Fibroblast of villous mesenchyme (primary cell): Measurements from ENCODE around the gene RANBP17. TPM values are rescaled to one million over a fixed set of nuclear protein-coding genes. Genes with fewer than 3 reads are reported as not detected.
A peak's percentile ranks its signal among the peaks of the same experiment; 100 is the strongest.

Experiments used
- DNase-seq: peaks from one replicate; pipeline ENCODE4 v3.0.0-alpha.2; 2010; ENCODE audit warnings: low read depth
- H3K4me3 ChIP-seq: 2 replicates; pipeline ENCODE4 v1.5.1; 2011; ENCODE audit warnings: low read depth, mild to moderate bottlenecking, low read length
- CTCF ChIP-seq: IDR thresholded peaks from 2 replicates; pipeline ENCODE4 v1.5.1; 2012; ENCODE audit warnings: low read depth, mild to moderate bottlenecking, low read length; ENCODE audit not compliant: insufficient read depth
- total RNA-seq: library from RNA; depleted of rRNA; stranded (reverse); fragments of >200 nt; gene quantifications from 2 replicates; pipeline ENCODE4 v1.2.3, GENCODE V29; 2012

RANBP17 gene
- total RNA-seq, 1 donor: 33.7 TPM

DNA sequence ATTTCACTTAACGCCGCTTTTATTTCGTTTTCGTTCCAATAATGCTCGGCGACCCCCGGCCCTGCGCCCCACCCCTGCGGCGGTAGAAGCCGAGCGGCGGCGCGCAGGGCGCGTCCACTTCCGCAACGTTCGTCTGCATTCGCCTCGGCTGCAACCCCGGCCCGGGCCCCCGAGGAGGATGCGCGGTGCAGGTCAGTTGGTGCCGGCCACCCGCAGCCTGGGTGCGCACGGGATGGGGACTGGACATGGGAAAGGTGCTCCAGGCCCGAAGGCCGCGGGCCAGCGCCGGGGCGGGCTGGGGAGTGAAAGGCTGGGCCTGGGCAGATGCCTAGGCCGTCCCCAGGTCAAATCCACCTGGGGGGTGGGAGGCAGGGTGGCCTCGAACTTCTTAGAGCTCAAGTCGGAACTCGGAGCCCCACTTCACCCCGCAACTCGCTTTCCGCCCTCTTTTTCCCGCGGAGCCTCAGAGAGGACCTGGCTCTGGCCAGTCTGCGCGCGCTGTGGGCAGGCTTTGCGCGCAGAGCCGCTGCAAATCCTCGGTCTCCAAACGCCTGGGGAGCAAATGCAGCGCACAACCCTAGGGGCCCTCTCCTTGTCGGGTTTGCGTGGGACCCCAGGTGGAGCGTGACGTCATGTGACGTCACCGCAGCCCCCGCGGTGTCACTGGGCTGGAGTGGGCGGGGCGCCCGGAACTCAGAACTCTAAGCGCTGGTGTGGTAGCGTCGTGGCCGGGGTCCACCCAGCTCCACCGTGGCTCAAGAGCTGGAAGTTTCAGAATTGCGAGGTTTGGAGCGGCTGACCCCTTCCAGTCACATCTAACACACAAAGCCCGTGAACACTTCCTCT, 450.5 kb downstream of the RANBP17 start:
- TF ChIP-seq CTCF: no peak
- H3K4me3 ChIP-seq: no peak overlapping the region
- DNase-seq: no peak

DNA sequence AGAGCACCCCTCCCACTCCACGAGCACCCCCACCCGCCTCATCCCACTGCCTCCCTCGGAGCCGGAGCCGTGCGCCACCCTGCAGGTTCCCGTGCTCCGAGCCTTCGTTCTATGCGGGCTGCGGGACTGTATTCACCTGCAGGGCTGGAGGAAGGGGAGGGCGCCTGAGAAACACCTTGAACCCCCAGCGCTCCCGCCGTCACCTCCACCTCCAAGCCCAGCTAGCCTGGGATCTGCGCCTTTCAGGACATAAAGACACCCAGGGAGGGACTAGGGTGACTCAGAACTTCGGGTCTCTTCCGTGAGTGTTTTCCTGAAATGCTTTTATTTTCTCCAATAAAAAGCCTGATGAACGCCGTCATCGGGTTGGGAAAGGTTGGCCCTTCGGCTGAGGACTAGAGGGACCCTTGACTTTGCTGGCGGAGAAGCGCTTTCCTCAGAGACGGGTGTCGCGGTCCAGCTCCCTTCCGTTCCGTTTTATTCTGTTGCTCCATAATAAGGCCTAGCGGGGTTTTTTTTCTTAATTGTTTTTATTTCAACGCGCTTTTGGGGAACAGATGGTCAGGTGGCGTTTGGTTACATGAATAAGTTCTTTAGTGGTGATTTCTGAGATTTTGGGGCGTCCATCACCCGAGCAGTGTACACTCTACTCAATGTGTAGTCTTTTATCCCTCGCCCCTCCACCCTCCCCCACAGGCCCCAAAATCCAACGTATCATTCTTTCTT, 451.8 kb downstream of the RANBP17 start:
- H3K4me3 ChIP-seq: no peak overlapping the region
- TF ChIP-seq CTCF: no peak
- DNase-seq: no peak

GRCh38 chr5:171314728-171315385, 453.0 kb downstream of the RANBP17 start:
- H3K4me3 ChIP-seq: peak overlapping the region; percentile 3
- TF ChIP-seq CTCF: no peak
- no peak for DNase-seq

GRCh38 chr5:171315386-171315891, 453.6 kb downstream of the RANBP17 start:
- H3K4me3 ChIP-seq: peak overlapping the region; percentile 3
- TF ChIP-seq CTCF: no peak

DNA sequence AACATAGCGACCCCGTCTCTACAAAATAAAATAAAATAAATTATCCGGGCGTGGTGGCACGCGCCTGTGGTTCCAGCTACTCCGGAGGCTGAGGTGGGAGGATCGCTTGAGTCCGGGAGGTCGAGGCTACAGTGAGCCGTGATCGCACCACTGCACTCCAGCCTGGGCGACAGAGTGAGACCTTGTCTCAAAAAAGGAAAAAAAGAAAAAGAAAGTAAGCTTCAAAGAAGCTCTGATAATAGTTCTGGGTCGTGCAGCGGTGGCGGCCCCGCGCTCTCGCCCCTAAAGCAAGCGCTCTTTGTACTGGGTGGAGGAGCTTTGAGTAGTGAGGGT, 454.1 kb downstream of the RANBP17 start:
- no peak for TF ChIP-seq CTCF
- no peak for DNase-seq
- H3K4me3 ChIP-seq: no peak overlapping the region

More at GRCh38 chr5:171315386-171315891, 453.6 kb downstream of the RANBP17 start:
- no peak for DNase-seq

DNA sequence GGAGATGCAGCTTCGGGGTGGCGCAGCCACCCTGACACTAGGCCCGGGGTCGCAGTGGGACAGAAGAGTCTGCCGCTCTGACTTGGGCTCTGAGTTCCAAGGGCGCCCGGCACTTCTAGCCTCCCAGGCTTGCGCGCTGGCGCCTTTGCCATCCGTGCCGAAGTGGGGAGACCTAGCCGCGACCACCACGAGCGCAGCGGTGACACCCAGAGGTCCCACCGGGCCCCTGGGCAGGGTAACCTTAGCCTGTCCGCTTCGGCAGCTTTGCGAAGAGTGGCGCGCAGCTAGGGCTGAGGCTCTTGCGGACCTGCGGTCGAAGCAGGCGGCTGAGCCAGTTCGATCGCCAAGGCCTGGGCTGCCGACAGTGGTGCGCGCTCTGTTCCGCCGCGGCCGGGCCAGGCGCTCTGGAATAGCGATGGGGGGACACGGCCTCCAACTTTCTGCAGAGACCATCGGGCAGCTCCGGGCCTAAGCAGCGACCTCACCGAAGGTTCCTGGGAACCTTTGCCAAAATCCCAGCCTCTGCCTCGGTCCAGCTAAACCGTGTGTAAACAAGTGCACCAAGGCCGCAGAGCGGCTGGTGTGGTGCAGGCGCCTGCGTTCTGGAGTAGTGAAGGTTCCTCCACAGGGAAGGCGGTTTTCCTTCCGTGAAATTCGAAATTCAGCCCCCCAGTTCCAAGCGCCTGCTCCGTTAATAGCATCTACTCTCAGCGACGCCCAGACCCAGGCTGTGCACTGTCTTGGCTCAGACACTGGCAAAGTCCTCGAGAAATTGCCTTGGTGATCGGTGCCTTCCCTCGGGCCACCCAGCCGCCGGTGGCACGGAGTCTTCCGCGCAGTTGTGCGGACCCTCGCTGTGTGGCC, 454.7 kb downstream of the RANBP17 start:
- H3K4me3 ChIP-seq: no peak overlapping the region
- DNase-seq: no peak
- TF ChIP-seq CTCF: no peak
